Muscle of leg (tissue), 11 donors: ENCODE measurements around the gene TBC1D22A. TPM values are rescaled to one million over a fixed set of nuclear protein-coding genes. Genes with fewer than 3 reads are reported as not detected.

Source experiments
- DNase-seq: peaks from one replicate; pipeline ENCODE4 v3.0.0; 2013
- H3K27ac ChIP-seq: one replicate; pipeline ENCODE4 v1.5.1; 2013; ENCODE audit warnings: mild to moderate bottlenecking, low read length, control low read depth
- H3K27me3 ChIP-seq: one replicate; pipeline ENCODE4 v1.6.1; 2013; ENCODE audit warnings: low read length; ENCODE audit not compliant: control insufficient read depth, insufficient read depth
- H3K36me3 ChIP-seq: one replicate; pipeline ENCODE4 v1.6.1; 2013; ENCODE audit warnings: low read length; ENCODE audit not compliant: control insufficient read depth, insufficient read depth
- H3K4me1 ChIP-seq: one replicate; pipeline ENCODE4 v1.6.1; 2013; ENCODE audit warnings: low read length; ENCODE audit not compliant: control insufficient read depth, insufficient read depth
- H3K4me3 ChIP-seq: one replicate; pipeline ENCODE4 v1.5.1; 2013; ENCODE audit warnings: low read length, control low read depth
- H3K9me3 ChIP-seq: replicated peaks from 2 replicates; pipeline ENCODE4 v1.6.1; 2013; ENCODE audit warnings: low read depth, low read length; ENCODE audit not compliant: control insufficient read depth
- WGBS: methylation state at CpG from one replicate; pipeline ENCODE4 v1.1.5; 2013; ENCODE audit warnings: missing lambda C conversion rate; ENCODE audit not compliant: insufficient coverage; 5-methylcytosine and 5-hydroxymethylcytosine counted together
- polyA plus RNA-seq, 8 donors: library from polyadenylated mRNA; unstranded; fragments of 120-200 nt; gene quantifications; one replicate each; pipeline versions ENCODE4 v1.2.1 to v1.2.3, GENCODE V29; 2013; ENCODE audit warnings: inconsistent platforms in 1 of 8, low replicate concordance in 1 of 8; ENCODE audit not compliant: insufficient read length in 8 of 8, insufficient read depth in 1 of 8
- total RNA-seq: library from RNA; stranded (reverse); fragments of 120-200 nt; gene quantifications from one replicate; pipeline ENCODE4 v1.2.4, GENCODE V29; 2013

TBC1D22A gene
- total and polyA plus RNA-seq, 9 donors = 8.0 to 16.9 (median 15.6) TPM

DNA sequence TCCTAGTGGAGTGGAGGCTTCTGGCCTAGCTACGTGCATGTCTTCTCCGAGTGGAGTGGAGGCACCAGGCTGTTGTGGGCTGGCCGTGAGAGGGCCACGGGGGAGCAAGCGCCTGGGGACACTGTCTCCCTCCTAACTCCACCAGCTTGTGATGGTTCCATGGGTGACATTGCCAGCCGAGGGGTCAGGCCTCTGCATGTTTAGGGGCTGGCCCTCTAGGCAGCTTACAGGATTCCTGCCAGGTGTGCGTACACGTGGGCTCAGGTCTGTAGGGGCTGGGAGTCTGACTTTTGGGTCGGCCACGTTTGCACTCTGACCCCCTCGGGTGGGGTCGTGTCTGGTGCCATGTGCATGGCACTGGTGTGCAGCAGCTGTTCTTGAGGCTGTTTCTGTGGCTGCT is 31.6 kb downstream of the TBC1D22A start:
- WGBS = 91% methylated on average over 9 of the region's 12 CpGs
- Histone ChIP-seq H3K4me1 (peaks cover 22% of the 10 kb centered on the region), H3K9me3 (no peaks in the 10 kb centered on the region), H3K36me3 (peaks cover 38% of the 10 kb centered on the region), H3K27ac (no peak overlapping the region), H3K4me3 (no peak overlapping the region), H3K27me3 (no peaks in the 10 kb centered on the region)
- DNase-seq = no peak

GRCh38 chr22:46794491-46794890 is 32.0 kb downstream of the TBC1D22A start:
- peaks cover 38% of the 10 kb centered on the region for H3K36me3 ChIP-seq
- 95% methylated on average over 6 of the region's 12 CpGs for WGBS

GRCh38 chr22:46795140-46795539 is 32.7 kb downstream of the TBC1D22A start:
- Histone ChIP-seq H3K36me3 (peaks cover 41% of the 10 kb centered on the region), H3K27ac (no peak overlapping the region), H3K27me3 (no peaks in the 10 kb centered on the region), H3K9me3 (no peaks in the 10 kb centered on the region), H3K4me3 (no peak overlapping the region), H3K4me1 (peaks cover 22% of the 10 kb centered on the region)
- 87% methylated on average over 8 of the region's 9 CpGs for WGBS
- DNase-seq = no peak

More at GRCh38 chr22:46794491-46794890, 32.0 kb downstream of the TBC1D22A start:
- no peak for DNase-seq
- H3K27me3 ChIP-seq = no peaks in the 10 kb centered on the region
- H3K4me3 ChIP-seq = no peak overlapping the region
- H3K4me1 ChIP-seq = peaks cover 22% of the 10 kb centered on the region
- no peaks in the 10 kb centered on the region for H3K9me3 ChIP-seq
- no peak overlapping the region for H3K27ac ChIP-seq

- DNase-seq = no peak
- H3K4me3 ChIP-seq = no peak overlapping the region
- no peaks in the 10 kb centered on the region for H3K9me3 ChIP-seq
- WGBS = 82% methylated on average over 5 of the region's 15 CpGs
- no peaks in the 10 kb centered on the region for H3K27me3 ChIP-seq
- H3K27ac ChIP-seq = no peak overlapping the region
- peaks cover 22% of the 10 kb centered on the region for H3K4me1 ChIP-seq
- peaks cover 44% of the 10 kb centered on the region for H3K36me3 ChIP-seq
Observed at GRCh38 chr22:46795845-46796565, 33.6 kb downstream of the TBC1D22A start.

GRCh38 chr22:46796566-46797195 is 34.2 kb downstream of the TBC1D22A start:
- H3K4me1 ChIP-seq = peaks cover 22% of the 10 kb centered on the region
- no peaks in the 10 kb centered on the region for H3K9me3 ChIP-seq
- H3K4me3 ChIP-seq = no peak overlapping the region
- WGBS = 91% methylated on average over 9 of the region's 17 CpGs
- H3K27ac ChIP-seq = no peak overlapping the region
- H3K27me3 ChIP-seq = no peaks in the 10 kb centered on the region
- no peak for DNase-seq
- peaks cover 47% of the 10 kb centered on the region for H3K36me3 ChIP-seq

- DNase-seq = peak; percentile 56
- H3K27ac ChIP-seq = no peak overlapping the region
- H3K4me3 ChIP-seq = no peak overlapping the region
- H3K36me3 ChIP-seq = peaks cover 47% of the 10 kb centered on the region
- no peaks in the 10 kb centered on the region for H3K9me3 ChIP-seq
- WGBS = 62% methylated on average over 10 of the region's 17 CpGs
- no peaks in the 10 kb centered on the region for H3K27me3 ChIP-seq
- H3K4me1 ChIP-seq = peaks cover 21% of the 10 kb centered on the region
Observed at GRCh38 chr22:46797355-46797754, 34.9 kb downstream of the TBC1D22A start.

DNA sequence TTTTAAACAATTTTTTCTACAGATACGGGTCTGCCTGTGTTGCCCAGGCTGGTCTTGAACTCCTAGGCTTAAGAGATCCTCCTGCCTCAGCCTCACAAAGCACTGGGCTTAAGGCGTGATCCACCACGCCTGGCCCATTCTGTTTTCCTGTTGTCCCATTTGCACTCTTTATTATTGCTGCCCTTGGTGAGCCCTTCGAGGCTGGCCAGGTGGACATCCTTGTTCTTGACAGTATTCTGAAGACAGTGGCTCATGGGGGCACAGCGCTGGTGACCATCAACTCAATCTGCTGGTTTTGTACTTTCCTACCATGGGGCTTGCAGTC is 35.6 kb downstream of the TBC1D22A start:
- Histone ChIP-seq H3K27me3 (no peaks in the 10 kb centered on the region), H3K4me1 (peaks cover 20% of the 10 kb centered on the region), H3K27ac (no peak overlapping the region), H3K9me3 (no peaks in the 10 kb centered on the region), H3K4me3 (no peak overlapping the region), H3K36me3 (peaks cover 47% of the 10 kb centered on the region)
- DNase-seq = no peak
- 87% methylated on average over 5 of the region's 5 CpGs for WGBS

DNA sequence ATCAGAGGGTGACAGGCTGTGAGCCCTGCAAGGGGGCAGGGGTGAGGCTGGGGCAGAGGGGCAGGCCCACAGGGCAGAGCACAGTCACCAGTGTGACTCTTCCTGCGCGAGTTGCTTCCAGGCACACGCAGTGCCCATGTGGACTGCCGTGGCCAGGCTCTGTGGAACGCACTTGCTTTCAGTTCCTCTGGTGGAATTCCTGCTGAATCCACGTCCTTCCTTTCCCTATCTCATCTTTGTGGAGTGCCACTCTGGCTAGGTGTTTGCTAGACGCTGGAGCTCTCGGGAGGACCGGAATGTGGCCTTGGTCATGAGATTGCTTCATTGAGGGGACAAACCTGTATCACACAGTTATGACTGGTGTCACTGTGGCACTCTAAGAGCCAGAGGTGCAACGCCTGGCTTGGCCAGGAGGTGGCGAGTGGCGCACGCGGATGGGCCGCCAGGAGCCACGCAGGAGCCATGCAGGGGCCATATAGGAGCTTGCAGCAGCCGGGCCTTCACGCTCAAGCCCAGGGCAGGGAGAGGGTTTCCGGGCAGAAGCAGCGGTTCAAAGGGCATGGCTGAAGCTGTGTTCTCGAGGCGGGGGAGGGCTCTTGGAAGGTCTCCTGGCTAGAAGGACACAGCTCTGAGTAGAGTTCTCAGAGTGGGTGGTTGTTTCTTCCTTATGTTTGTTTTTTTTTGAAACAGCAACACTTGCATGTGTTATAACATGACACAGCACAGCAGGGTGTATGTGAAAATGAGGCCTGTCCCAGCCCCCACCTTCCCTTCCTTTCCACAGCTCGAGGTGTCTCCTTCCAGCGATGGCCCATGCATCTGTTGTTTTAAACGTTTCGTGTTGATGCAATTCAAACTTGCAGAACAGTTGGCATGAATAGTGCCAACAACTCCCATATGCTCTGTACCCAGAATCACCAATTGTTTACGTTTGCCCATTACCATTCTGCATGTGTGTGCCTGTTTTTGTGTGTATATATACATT is 36.2 kb downstream of the TBC1D22A start:
- H3K4me1 ChIP-seq = peaks cover 20% of the 10 kb centered on the region
- H3K9me3 ChIP-seq = no peaks in the 10 kb centered on the region
- H3K4me3 ChIP-seq = no peak overlapping the region
- WGBS = 37% methylated on average over 20 of the region's 27 CpGs
- no peaks in the 10 kb centered on the region for H3K27me3 ChIP-seq
- peaks cover 43% of the 10 kb centered on the region for H3K36me3 ChIP-seq
- H3K27ac ChIP-seq = no peak overlapping the region
- DNase-seq = peak; percentile 77

GRCh38 chr22:46799626-46800025 is 37.2 kb downstream of the TBC1D22A start:
- 97% methylated on average over 8 of the region's 11 CpGs for WGBS
- H3K9me3 ChIP-seq = no peaks in the 10 kb centered on the region
- no peak overlapping the region for H3K4me3 ChIP-seq
- no peak overlapping the region for H3K27ac ChIP-seq
- peaks cover 14% of the 10 kb centered on the region for H3K4me1 ChIP-seq
- H3K36me3 ChIP-seq = peaks cover 38% of the 10 kb centered on the region
- DNase-seq = no peak
- no peaks in the 10 kb centered on the region for H3K27me3 ChIP-seq
